Left cardiac atrium (tissue), 4 donors: ENCODE results near the gene KDM5C. TPM values are rescaled to one million over a fixed set of nuclear protein-coding genes. Genes with fewer than 3 reads are reported as not detected.

ENCODE experiments used
- ATAC-seq, 2 donors: fragments of 200-7000 bp; cut with Tn5 transposase; one replicate each; pipeline ENCODE4 v1.9.1; 2020; ENCODE audit warnings: mild to moderate bottlenecking in 2 of 2, moderate library complexity in 2 of 2
- DNase-seq: peaks from one replicate; pipeline ENCODE4 v3.0.0-alpha.2; 2020
- intact Hi-C, 2 donors: fragments of 100-400 bp; cut with DNase I; formaldehyde crosslinking; loops; one replicate each; pipeline versions ENCODE4 v1.14.1 to v1.15.1; 2022 to 2023
- long read RNA-seq: library from polyadenylated mRNA; unstranded; transcript quantifications from one replicate; pipeline ENCODE4 v2.0.0, GENCODE V29; 2021
- total RNA-seq, 2 donors: library from RNA; stranded (reverse); fragmentation: NEBNext Ultra II Directional; extraction: Animal tissue kit (Norgen Biotek cat#: 25700); gene quantifications; one replicate each; pipeline ENCODE4 v1.2.1, GENCODE V29; 2021
- donor health status: DM: no; HTN: yes; CAD: no.
- donor health status: DM: no; HTN: yes; CAD: no; lungs with severe emphysema.
- donor health status: DM: yes; HTN: yes; CAD: no.
- donor health status: Dilated cardiomyopathy.

Gene KDM5C
- total RNA-seq, result 10 to 100 TPM; 32.5 to 46.3 TPM
- long read RNA-seq, partial matches to known transcripts, result 4 of 8 reads
- long read RNA-seq, other reads (novel, unspliced or antisense), result 4 of 8 reads

DNA sequence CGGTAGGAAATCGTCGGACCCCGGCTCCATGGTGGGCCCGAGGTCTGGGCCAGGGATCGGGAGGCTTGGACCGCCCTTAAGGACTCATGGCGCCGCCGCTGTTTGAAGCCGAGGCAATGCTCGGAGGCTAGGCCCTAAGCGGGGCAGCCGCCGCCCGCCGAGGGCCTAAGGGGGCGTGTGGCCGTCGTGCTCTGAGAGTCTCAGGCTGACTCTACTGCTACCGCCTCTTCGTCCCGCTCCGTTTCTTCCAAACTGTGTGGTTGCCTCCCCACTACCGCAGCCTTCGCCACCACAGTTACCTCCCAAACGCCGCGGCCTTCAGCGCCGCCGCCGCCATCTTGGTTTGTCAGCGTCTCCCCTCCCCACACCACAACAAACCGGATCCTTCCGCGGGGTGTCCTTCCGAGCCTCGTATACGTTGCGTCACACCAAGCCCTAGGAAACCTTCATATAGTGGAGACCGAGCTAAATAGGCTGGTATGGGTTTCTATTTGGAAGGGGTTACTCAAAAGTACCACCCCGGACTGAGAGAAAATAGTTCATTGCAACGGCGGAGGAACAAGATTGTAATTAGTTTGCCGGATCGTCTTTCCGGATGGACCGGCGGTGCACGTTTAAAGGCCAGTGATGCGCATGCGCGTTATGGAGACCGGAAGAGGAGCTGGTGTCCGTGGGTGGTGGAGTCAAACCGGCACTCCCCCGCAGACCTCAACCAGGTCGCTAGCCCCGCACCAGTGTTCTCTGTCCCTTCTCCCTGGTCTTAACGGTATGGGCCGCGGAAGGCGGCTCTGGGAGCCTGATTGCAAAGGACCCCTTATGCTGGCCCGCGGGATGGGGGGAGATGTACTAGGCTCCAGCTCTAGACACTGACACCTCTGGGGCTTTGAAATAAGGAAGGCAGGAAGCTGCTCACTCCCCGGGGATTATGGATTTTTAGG is at the start of gene KDM5C:
Gene KDM5C (minus strand): TSS at position 348 of the 938 bp plus-strand sequence. CDS start 318 bp downstream, at position 30.
- intact Hi-C loops, result no loop called here
- ATAC-seq, result peak; percentile 88 to 93
- DNase-seq, result peak; percentile 96

- no peak for ATAC-seq
- intact Hi-C loops, result no loop called here
Measured at GRCh38 chrX:53272808-53273337, 47.9 kb upstream of the KDM5C start.

DNA sequence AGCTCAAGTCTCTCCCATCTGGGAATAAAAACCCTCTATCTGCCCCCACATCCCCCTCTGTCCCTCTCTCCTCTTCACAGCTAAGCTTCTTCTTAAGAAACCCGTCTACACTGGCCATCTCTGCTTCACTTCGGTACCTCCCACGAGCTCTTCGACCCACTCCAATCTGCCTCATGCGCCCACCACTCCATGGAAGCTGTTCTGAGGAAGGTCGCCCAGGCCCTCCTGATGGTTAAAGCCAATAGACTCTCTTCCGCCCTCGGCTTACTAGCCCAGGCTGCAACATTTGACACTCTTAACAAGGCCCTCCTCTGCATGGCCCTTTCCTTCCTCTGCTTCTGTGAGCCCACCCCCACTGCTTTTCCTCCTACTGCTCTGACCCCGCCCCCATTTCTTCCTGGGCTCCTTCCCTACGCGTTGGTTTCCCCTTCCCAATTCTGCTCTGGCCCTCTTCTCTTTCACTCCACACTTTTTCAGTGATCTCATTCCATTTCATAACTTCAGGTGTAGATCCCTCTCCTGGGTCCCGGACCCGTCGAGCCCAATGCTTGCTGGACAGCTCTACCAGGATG is 44.6 kb upstream of the KDM5C start:
- ATAC-seq, result no peak
- DNase-seq, result no peak
- intact Hi-C loops, result no loop called here

More at GRCh38 chrX:53272808-53273337, 47.9 kb upstream of the KDM5C start:
- DNase-seq, result no peak

DNA sequence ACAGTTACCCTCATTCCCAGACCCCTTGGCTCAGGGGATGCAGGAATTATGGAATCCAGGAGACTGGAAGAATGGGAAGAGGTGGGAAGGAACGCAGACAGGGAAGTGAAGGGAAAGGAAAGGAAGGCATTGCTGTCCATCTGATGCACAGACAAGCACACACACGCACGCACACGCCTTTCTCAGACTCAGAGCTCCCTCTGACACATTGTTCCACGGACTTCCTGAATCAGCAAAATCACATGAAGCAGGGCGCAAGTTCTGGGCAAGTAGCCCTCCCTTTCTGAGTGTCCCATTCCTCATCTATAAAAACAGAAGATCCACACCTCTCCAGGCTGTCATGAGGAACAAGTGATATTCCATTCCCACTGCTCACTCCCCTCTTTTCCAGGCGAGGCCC is 43.2 kb upstream of the KDM5C start:
- no peak for DNase-seq
- intact Hi-C loops, result no loop called here
- ATAC-seq, result no peak

DNA sequence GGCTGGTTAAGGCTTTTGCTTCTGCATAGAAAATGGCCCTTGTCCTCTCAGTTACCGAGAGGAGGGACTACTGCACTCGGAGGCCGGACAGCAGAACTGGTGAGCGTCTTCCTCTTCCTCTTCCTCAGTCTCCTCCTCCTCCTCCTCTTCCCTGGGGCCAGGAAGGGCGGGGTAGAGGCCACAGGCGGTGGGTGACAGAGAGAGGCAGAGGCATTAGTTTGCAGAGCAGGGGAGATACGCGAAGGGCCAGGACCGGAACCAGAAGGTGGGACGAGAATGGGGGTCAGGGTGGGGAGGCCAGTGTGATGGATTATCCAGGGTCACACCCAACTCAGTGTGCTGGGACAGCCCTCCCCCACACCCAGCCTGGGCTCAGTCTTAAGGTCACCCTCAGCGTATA is 41.9 kb upstream of the KDM5C start:
- intact Hi-C loops, result no loop called here
- ATAC-seq (peak in 1 of 2 donors; percentile 26), DNase-seq (no peak)

- intact Hi-C loops, result no loop called here
- no peak for DNase-seq
Measured at GRCh38 chrX:53265771-53266574, 41.0 kb upstream of the KDM5C start.

GRCh38 chrX:53263597-53264094 is 38.6 kb upstream of the KDM5C start:
- DNase-seq (no peak), ATAC-seq (peak in 1 of 2 donors; percentile 81)
- intact Hi-C loops, result no loop called here

More at GRCh38 chrX:53265771-53266574, 41.0 kb upstream of the KDM5C start:
- no peak for ATAC-seq

GRCh38 chrX:53262918-53263394 is 37.9 kb upstream of the KDM5C start:
- intact Hi-C loops, result no loop called here
- DNase-seq (no peak), ATAC-seq (peak in 1 of 2 donors; percentile 56)

DNA sequence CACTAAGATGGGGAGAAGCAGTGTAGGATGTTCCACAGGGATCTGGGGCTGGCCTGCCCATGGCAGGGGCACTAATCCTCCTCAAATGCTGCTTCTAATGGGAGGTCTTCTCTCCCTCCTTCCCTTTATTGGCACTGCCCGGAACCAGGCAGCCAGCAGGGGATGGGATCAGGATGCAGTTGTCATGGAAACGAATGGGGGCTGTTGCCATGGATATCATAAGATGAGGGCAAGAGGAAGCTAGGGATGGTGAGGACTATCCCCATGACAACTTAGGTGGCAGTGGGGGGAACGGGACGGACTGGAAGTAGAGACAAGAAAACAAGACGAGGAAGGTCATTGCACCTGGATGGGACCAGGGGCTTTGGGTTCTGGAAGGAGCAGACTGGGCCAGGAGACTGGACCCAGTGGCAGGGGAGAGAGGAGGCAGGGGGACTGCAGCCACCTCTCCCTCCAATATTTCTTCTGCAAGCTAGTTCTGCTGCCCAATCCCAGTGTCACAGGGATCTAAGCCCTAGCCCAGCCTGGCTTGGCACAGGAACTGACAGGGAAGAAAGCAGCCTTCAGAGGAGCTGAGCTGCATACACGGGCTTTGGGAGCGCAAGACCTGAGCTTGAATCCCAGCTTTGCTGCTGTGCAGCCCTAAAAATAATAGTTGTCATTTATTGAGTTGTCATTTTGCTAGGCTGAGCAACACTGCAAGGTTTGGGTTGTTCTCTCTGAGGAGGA is 37.3 kb upstream of the KDM5C start:
- ATAC-seq (no peak), DNase-seq (no peak)
- intact Hi-C loops, result no loop called here

DNA sequence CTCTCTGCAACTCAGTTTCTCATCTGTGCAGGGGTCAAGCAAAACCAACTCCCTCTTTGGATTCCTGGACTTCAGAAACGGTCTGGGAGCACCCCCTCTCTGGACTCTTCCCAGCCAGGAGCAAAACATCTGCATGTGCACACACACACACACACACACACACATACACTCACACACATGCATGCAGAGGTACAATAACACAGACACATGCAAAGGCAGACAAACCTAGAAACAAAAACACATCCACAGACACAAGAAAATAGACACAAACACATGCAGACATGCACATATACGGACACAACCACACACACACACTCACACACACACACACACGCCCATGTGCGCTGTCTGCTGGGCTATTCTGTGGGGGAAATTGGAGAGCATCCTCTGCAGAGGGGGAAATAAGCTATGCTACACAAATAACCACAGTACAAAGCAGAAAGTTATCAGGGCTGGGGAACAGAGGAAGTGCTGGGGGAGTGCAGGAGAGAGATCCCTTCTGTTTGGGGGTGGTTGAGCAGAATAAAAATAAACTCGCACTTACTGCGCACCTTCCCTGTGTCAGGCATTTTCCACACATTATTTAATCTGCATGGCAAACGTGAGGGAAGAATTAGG is 36.5 kb upstream of the KDM5C start:
- no peak for DNase-seq
- intact Hi-C loops, result no loop called here
- ATAC-seq, result no peak

DNA sequence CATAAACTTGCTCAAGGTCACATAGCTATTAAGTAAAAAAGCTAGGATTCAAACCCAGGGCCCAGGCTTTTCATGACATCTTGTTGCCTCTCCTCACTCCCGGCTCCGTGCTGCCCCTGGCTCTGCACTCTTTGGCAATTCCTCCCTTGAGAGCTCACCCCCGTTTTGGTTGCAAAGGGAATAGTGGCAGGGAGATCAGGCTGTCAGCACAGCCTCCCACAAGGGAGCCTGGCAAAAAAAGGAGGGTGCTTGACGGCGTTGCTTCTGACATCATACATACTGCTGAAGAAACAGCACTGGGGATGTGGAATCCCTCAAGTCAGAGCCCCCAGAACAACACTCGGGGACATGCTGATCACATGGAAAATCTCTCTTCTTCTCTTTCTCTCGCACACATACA is 35.8 kb upstream of the KDM5C start:
- DNase-seq (no peak), ATAC-seq (no peak)
- intact Hi-C loops, result no loop called here

GRCh38 chrX:53257670-53258423 is 32.8 kb upstream of the KDM5C start:
- DNase-seq (no peak), ATAC-seq (no peak)
- intact Hi-C loops, result no loop called here

DNA sequence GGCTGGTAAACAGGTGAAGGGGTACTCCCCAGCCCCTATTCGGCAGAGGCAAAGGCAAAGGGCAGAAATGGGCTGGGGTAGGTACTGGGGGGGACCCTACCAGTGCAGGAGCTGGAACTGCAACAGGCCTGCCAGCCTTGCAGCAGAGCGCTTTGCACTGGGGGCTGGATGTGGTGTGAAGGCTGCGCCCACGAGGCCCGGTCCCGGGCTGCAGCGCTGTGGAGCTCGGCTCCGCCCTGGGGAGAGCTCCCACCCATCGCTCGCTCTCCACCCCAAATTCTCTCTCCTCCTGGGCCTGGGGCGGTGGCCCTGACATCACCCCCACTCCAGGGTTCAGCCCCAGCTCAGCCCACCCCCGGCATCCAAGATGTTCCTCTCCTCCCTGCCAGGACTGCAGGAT is 32.2 kb upstream of the KDM5C start:
- no peak for DNase-seq
- no peak for ATAC-seq
- intact Hi-C loops, result no loop called here

DNA sequence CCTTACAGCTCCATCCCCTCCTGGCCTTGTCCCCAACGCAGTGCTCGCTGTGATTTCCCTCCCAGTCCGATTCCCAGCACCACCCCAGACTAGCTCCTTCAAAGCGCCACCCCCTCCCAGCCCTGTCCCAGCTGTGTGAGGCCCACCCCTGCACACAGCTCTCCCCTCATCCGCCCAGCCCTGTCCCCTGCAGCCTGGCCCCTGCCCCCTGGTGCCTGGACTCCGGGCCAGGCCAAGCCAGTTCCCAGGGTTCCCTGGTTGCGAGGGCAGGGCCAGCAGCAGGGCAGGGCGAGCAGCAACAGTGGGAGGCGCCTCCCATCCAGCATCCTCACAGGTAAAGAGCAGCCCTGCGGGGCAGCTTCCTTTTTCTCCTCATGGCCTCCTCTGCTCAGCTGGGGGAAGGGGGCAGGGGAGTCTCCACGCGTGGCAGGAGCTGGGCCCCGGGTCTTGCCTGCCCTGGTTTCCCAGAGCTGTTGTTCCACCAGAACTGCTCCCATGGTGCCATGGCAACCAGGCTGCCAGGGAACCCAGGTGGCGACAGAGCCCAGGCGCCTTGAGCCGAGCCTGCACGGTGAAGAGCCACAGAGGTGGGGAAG is 31.5 kb upstream of the KDM5C start:
- ATAC-seq (no peak), DNase-seq (no peak)
- intact Hi-C loops, result no loop called here

DNA sequence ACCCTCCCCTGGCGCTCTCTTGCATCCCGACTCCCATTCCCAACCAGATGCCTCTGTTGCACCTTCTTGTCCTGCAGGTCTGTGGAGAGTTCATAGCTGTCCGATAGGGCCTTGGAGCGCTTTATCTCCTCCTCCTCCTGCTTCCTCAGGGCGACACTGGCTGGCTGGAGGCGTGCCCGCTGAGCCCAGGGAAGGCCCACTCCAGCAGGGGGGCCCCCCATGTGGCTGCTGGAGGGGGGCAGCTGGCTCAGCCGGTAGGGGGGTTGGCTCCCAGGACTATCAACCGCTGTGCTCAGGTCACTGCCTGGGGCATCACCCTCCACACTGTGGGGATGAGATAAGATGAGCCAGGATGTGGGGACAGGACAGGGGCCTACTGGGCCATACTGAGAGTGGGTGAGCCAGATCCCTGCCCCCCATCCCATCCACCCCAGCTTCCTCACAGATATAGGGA is 30.8 kb upstream of the KDM5C start:
- ATAC-seq, result peak in 1 of 2 donors; percentile 12

DNA sequence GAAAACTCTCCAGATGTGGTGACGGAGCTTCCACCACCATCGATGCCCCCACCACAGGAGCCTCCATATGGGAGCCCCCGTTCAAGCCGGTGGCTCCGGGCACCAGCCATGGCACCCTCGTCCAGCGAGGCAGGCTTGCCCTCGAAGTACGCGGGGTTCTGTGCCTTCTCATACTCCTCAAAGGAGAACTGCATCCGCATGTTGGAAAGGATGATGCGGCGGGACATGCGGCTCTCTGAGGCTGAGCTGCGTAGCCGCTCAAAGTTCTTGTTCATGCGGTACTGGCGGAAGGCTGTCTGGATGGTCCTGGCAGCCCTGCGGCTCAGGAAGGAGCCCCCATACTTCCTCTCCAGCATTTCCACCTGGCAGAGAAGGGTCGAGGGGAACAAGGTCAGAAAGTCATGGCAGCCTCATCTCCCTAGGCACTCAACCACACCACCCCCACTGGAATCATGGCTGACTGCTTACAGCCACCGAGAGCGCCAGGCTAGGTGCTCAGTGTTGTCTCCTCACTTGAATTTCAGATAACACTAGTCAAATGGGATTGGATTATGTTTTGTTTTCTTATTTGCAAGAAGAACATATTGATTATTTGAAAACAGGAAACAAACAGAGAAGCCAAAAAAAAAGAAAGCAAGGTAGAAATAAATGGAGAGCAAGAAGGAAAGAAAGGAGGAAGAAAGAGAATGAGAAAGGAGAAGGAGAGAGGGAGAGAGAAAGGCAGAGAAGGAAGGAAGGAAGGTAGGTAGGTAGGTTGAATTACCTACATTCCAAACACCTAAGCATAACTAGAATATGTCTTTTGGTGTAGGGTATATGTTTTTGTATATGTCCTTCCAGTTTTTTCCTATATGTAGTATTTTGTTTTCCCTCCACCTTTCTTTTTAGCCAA is 29.8 kb upstream of the KDM5C start:
- no peak for DNase-seq
- ATAC-seq, result no peak
- intact Hi-C loops, result no loop called here

More for the DNA sequence above, 30.8 kb upstream of the KDM5C start:
- intact Hi-C loops, result no loop called here
- DNase-seq, result no peak
